GM21737 (cell line): ENCODE results near the gene MRPL9.
"Not testable (repeated sequence)": the region's sequence is repeated elsewhere in the genome, so short reads cannot be mapped to it uniquely, and the experiment has no call there.

Experiments
- ATAC-seq: cut with Tn5 transposase; IDR thresholded peaks from one replicate; pipeline ENCODE4 v1.9.1; 2021; ENCODE audit warnings: mild to moderate bottlenecking, moderate library complexity; ENCODE audit not compliant: unreplicated experiment

MRPL9 gene

DNA sequence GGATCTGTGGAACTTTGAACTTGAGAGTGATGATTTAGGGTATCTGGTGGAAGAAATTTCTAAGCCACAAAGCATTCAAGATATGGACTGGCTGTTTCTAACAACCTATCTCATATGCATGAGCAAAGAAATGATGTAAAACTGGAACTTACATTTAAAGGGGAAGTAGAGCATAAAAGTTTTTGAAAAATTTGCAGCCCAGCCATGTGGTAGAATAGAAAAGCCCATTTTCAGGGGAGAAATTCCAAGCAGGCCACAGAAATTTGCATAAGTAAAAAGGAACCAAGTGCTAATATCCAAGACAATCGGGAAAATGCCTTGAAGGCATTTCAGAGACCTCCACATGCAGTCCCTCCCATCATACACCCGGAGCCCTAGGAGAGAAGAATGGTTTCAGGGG, 26.3 kb downstream of the MRPL9 start:
- no peak for ATAC-seq

DNA sequence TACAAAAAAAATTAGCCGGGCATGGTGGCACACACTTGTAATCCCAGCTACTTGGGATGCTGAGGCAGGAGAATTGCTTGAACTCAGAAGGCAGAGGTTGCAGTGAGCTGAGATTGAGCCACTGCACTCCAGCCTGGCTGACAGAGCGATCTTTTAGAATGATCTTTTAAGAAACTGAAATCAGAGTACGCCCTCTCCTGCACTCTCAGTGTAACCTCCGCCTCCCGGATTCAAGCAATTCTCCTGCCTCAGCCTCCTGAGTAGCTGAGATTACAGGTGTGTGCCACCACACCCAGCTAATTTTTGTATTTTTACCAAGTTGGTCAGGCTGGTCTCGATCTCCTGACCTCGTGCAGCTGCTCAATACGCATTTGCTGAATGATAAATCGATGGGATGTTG, 29.3 kb downstream of the MRPL9 start:
- ATAC-seq = not testable (repeated sequence)

DNA sequence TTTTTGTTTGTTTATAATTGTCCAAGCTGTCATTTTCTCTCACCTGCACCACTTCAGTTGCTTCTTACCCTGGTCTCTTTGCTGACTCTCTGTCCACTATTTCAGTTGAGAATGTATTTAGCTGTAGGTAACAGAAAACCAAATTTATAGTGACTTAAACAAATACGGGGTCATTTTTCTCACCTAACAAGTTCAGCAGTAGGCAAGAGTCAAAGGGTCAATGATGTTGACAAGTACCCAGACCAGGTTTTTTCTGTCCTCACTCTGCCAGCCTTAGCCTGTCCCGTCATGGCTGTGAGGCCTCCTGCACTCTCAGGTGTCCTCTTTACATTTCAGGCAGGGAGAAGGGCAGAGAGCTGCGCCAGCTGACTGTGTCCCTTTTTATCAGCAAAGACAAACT, 30.2 kb downstream of the MRPL9 start:
- ATAC-seq = no peak

DNA sequence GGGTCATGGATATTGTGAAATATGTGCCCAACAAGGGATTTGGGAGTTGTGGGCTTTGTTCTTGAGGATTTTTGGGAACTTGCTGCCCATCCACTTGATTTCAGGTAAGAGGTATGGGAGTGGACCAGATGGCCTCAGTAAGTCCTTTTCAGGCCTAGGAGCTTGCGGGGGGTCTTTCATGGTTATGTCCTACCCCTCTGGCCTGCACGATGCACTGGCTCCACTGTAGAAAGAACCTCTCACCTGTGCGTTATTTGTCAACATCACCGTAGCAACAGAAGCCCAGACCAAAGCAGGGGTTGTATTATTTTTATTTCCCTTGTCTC, 33.4 kb downstream of the MRPL9 start:
- ATAC-seq = no peak

DNA sequence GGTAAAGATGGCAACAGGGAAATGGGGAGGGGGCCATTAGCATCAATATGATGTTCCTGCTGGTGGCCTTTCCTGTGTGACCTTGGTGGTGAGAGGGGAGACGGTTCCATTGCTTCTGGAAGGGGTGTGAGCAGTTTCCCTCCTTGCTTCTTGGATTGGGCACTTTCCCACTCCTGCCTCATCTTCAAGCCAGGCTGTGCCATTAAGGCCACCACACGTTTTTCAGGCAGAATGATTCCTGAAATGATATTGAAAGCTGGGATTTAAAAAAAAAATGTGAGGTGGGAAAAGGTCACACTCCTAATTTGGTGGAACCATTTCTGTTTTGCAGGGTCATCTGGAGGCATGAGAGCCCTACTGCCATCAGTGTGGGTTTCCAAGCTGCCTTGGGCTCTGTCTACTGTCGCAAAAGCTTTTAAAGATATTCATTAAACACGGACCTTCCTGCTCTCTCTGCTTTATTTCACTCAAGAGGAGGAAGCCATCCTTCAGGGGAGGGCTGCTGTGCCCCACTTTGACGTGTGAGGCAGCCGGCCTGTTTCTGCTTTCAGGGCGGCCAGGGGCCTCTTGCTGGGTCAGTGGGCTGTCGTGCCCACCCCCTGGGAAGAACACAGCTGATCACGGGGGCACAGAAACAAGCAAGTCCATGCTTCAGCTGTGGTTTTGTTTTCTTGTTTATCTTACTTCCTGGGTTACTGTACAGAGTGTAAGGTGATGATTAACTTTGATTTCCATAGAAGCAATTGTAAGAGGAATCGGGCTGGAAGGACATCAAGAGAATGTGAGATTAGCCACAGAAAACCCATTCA, 33.9 kb downstream of the MRPL9 start:
- no peak for ATAC-seq

DNA sequence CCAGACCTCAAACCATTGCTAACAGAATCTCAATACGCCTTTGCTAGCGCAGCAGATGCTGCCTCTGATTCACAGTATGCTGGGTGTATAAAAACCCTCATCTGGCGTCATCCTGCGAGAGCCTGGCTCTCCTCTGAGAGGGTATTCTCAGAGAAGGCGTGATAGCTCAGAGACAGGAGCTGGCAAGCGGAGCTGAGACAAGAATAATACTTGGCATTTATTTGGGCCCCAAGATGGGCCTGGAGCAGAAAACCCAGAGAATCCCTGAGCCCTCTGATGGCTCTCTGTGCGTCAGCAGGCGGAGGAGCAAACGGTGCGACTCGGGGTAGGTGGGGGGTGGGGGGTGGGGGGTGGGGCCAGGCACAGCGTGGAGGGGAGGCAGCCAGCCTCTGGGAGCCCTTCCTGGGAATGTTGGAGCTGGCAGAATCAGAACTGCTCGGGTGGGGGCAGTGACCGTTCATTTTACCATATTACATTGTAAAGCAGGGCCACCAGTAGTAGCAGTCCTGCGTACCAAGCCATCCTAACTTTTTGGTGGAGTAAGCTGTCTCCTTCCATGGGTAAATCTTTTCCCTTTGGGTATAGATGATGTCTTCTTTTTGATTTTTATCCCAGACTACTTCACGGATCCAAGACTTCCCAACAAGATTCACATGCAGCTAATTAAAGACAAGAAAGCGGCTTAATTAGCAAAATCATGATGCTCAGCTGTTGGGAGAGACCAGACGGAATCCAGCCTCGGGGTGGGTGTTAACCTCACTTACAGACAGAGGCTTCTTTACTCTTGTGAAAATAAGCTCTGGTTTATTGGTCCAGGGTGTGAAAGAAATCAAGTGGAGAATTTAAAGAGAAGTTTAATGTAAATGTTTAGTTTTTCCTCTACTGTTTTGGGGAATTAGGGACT, 34.9 kb downstream of the MRPL9 start:
- no peak for ATAC-seq

DNA sequence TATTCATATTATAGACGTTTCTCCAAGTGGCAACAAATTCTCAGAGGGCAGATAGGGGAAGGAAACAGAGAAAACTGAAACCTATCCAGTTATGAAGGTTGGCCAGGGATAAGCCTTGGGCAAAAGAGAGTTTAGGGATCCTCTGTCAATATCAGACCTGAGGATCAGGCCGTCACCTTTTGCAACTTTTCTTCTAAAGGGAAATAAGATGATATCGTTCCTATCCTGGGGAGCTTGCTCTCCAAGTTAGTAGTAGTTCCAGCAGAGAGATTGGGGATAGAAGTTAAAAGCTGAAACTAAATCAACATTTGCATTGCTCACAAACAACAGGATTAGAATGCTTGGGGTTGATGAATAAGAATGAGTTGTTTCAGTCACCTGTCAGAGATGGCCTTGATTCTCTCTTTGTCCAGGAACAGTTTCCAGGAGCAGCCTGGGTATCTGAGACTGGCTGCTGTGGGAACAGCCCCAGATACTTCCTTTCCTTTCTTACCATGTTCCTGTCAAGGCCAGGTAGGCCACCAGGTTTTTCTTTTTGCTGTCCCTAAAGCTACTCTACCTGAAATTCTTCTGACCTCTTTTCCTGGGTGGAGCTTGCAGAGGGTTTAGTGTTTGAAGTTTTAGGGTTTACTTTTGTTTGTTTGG, 39.4 kb downstream of the MRPL9 start:
- no peak for ATAC-seq

DNA sequence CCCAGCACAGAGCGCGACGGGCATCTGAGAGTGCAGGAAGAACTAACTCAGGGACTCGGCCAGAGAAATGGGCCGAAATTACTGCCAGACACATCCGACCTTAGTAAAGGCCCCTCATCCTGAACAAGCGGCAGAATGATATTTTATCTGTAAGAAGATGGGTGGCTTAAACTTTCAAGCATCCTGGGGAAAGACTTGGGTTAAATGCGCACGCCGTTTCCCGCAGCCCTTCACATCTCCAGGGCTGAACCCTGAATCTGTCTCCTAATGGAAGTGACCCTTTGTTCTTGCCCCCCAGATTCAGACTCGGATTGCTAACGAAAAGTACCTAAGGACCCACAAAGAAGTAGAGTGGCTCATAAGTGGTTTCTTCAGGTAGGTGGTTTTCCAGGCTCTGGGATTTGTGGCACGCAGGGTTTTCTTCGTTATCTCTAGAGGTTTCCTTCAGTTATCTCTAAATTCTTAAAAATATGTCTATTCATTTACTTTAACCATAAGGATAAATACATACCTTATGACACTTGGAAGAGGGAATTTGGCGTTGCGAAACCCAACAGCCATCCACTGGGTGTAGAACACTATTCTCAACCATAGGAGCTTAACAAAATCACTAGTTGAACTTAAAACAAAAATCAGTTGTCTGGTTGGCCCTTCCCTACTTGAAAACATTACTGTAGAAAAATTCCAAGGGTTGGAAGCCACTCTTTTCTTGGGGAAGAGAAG, 41.3 kb downstream of the MRPL9 start:
- no peak for ATAC-seq

DNA sequence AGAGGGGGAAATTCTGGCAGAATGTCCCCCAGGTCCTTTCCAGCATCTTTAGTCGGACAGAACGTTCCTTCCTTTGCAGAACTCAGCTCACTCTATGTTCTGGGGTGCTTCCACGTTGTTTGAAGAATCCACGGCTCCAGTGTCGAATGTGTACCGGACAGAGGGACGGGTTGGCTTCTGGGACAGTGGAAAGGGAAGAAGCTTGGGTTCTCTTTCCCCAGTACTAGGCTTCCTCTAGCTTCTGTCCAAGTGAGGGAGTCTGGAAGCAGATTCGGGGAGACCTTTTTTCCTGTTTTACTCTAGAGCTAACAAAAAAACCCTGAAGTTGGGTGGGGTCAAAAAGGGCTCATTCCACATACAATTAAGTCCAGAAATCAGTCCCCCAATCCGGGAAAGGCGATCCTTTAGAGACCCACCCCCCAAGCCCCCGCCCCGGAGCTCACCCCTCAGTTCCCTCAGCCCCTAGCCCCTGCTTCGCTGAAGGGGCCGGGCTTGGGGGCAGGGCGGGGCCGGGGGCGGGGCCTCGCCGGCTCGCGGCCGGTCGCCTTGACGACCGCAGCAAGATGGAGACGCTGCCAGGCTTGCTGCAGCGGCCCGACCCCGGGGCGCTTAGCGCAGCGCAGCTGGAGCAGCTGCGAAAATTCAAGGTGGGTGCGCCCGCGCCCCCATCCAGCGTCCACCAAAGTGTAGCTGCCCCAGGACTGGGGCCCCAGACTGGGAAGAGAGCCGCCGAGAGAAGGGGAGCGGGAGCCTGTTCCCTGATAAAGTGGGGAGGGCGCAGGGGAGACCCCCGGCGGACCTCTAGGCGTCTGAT, 42.1 kb downstream of the MRPL9 start, which contains the start of gene RIIAD1:
TSS of gene RIIAD1 (plus strand) at position 549 of the 814 bp plus-strand sequence. CDS start at position 564, 15 bp downstream.
- no peak for ATAC-seq

DNA sequence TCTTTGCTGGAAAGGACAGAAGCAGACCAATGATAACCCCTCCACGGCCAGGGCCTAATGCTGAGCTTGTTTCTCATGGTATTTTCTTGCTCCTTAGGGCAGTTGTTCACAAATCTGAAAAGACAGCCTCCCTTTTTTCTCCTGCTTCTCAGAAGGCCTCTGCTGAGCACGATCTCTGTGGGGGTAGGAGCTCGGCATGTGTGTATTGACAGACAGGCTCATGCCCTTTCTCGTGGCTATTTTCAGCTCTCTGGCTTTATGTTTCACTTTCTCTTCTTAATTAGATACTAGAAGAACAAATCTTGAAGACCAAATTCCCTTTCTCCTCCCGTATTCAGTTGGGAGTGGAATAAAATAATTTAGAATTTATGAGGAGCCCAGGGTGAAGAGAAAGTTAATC, 42.7 kb downstream of the MRPL9 start:
- ATAC-seq = peak; percentile 56

DNA sequence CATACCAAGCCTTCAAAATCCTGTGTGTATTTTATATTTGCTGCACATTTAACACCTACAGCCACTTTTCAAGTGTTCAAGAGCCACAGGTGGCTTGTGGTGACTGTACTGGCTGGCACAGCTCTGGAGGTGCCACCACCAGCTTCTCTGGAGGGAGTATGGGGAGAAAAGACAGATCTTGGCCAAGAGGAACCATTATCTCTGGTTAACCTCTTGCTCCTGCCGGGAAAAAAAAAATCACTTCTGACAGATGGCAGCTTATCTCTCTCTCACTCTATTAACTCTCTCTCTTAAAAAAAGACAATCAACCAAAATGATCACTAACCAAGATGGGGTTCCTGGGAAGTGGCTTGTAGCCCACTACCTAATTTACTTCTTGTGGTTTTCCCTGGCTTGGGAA, 43.2 kb downstream of the MRPL9 start:
- ATAC-seq = no peak

DNA sequence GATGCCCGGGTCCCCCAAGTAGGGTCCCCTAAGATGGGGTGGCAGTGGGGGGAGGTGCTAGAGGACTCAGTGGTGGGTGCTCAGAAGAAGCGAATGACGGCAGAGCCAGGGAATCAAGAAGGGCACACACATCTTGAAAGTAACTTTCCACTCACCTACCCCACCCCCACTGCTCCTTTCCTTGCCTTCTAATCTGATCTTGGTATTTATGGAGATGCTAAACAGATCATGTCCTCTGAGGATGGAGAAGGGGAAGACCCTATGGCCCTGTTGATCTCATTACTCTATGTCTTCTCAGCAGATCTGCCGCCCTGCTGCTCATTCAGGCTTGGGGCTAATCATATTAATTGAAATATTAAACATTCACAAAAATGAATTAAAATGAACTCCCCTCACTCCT, 44.6 kb downstream of the MRPL9 start:
- ATAC-seq = no peak

DNA sequence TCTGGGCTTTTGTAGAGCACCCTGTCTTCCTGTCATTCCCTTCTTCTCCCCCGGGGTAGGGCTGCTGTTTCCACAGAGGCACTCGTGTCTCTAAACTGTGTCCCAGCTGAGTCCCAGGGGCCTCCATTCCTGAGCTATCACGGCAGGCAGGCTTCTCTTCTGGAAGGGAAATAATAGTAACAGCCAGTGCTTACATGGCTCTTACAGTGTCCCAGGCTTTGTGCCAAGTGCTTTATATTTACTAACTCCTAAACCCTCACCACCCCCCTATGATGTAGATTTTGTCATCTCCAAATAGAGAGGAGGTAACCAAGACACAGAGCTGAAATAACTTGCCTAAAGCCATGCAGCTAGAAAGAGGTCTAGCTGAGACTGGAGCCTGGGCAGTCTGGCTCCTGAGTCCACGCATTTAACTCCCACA, 45.3 kb downstream of the MRPL9 start:
- ATAC-seq = no peak

DNA sequence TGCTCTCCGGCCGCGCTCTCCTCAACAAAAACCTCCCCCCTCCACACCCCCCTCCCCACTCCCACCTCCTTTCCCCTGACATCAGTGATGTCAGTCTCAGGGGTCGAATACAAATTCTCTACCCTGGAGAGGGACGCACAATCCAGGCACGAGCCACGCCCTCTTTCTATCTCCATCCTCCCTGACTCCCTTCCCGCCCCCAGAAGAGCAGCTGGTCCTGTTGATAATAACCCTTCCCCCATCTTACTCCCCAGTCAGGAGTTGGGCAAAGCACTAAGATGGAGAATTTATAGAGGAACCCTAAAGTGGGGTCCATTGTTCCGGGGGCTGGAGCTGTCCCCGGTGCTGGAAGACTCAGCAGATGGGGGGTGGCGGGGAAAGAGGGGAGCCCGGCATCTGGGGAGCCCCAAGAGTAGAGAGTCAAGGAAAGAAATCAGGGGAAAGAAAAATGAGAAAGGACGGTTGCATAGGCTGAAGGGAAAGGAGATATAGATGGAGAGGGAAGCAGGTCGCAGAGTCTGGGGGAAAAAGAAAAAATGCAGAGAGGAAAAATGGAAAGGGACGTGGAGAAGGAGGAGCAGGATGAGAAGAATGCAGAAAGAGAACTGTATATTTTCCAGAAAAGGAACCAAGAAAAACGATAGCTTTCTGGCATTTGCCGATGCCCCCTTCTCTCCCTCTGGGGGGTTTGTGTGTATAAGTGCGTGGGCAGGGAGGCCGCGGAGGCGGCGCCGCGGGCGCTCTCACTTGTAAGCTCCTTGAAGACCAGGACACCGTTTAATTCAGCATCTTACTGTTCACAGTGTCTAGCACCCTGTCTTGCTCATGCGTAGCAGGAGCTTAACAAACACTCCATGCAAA, 46.3 kb downstream of the MRPL9 start, which contains the start of gene CELF3:
TSS of gene CELF3 (minus strand) at position 33 of the 861 bp plus-strand sequence. CDS start 783 bp downstream, outside the sequence.
- ATAC-seq = no peak

DNA sequence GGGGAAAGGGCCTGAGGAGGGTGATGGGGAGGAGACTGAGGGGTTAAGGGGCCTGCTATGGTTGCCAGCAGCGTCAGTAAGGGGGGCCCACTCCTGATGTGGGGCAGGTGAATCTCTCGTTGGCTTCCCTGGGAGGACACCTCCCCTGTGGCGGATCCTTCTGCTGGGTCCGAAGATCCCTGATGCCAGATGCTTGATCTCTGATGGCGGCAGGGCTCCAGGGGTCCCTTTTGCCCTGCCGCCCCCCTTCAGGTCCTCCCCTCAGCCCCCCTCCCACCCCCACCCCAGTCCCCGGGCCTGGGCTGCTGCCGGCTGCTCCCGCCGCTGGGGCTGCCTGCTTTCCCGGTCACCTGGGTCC, 46.9 kb downstream of the MRPL9 start:
- no peak for ATAC-seq

DNA sequence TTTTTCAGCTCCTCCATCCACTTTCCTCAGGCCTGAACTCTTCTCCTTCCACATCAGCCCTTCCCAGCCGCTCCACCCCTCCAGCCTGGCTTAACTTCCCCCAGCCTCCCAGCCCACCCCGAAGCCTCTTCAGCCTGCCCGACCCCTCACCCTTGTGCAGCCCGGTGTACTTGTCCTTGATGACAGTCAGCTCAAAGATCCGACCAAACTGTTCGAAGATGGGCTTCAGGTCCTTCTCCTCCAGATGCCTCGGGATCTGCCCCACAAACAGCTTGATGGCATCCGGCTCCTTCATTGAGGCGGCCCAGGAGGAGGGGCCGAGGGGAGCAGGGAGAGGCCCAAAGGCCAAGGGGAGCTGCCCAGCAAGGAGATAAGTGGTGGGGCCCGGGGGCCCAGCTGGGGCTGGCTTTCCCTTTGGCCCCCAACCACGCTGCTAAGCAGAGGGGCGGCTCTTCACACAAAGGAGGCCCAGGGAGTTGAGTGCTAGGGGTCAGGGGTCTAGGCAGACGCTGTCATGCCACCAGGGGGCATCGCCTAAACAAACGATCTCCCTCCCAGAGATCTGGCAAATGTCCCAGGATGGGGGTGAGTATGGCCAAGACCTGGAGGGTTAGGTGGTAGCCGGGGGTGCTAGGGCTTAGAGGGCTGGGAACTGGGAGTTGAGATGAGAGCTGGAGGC, 47.4 kb downstream of the MRPL9 start:
- ATAC-seq = no peak

DNA sequence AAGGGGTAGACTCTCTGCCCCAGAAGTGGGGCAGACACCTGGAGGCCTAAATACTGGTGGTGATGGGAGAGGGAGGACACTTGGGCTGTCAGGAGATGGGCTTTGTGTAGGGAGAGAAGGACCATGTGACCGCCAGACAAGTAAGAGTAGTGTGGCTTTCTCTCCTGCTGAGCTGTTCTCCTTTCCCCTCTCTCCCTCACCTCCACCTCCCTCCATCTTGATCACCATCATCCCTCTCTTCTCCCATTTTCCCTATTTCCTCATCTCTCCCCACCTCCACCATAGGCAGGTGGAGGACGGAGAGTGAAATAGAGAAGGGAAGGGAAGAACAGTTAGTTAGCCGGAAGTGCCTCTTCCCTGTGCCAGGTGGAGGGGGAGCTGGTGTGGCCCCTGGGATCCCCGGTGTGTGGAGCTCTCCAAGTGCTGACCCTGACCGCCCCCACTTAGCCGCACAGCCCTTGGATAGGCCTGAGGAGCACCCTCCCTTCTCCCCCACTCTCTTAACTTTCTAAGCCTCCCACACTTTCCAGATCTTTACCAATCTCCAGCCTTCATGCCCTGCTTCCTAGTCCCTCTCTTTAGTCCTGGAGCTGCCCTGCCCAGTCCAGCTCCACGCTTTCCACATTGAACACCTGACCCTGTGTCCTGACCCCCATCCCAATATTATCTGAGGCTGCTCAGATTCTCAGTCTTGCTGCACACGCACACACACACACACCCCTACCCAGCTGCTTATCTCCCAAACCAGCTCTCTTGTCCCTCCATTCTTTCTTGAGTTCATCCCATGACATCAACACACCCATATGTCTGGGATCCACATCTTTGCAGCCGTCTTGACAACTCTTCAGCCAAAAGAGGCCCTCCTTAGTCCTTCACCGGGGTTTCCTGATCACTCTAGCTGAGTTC, 48.2 kb downstream of the MRPL9 start:
- ATAC-seq = no peak
